Measurements from ENCODE around the gene THADA. TPM values are rescaled to one million over a fixed set of nuclear protein-coding genes. Genes with fewer than 3 reads are reported as not detected.

Gene THADA
- polyA plus RNA-seq, 3 donors = 31.0 to 43.5 (median 34.5) TPM

DNA sequence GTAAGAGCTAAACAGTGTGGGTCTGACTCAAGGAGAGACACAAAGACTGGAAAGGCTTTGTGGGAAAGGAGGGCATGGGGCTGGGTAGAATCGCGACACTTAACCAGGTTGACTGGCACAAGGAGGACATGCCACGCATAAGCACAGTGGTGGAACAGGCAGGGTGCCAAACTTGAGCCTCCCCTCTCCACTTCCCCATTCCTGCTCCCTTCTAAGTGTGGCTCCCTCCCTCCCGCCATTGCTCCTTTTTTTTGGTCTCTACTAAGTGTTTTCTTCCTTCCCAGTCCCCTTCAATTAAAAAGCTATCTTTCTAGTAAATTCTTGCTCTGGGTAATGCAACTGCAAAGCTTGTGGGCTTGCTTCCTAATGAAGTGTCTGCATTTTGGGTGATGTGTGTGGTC, 329.1 kb downstream of the THADA start:
- DNase-seq (ENCODE audit: extremely low read depth in 1 of 11, low read depth in 9 of 11, low spot score in 4 of 11) = no peak

DNA sequence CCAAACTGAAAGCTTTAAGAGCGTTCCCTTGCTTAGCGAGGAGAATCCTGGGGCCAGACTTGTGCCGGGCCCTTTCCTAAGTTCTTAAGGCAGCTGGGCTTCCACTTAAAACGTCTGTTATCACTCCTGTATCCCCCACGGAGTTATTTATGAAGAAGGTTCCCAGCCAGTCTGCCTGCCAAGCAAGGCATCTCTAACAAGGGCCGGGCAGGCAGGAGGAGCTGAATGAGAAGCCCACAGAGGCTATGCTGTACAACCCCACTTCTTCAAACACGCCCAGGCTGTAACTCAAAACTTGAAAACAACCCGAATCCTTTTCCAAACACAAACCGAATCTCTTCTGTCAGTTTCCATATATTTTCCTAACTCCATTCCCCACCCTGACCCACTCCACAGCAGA, 330.4 kb downstream of the THADA start:
- peak in 3 of 11 donors; percentile 33 to 52 (median 34) for DNase-seq (ENCODE audit: extremely low read depth in 1 of 11, low read depth in 9 of 11, low spot score in 4 of 11)

DNA sequence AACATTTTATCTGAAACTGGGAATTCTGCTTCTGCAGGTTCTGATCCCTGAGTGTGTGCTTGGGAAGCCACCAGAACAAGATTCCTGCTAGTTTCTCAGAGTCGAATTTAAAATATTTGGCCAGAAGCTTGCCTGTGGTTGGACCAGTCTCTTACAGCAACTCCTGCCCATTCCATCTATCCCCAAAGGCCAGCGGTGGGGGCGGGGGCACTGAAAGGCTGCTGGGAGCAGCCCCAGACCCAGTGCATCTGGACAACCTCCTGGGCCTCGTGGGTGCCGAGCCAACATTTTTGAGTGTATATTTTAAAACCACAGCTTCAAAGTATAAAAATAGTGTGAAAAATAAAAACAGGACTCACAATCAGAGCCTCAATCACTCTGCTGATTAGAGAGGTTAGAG, 330.8 kb downstream of the THADA start:
- DNase-seq (ENCODE audit: extremely low read depth in 1 of 11, low read depth in 9 of 11, low spot score in 4 of 11) = no peak

DNA sequence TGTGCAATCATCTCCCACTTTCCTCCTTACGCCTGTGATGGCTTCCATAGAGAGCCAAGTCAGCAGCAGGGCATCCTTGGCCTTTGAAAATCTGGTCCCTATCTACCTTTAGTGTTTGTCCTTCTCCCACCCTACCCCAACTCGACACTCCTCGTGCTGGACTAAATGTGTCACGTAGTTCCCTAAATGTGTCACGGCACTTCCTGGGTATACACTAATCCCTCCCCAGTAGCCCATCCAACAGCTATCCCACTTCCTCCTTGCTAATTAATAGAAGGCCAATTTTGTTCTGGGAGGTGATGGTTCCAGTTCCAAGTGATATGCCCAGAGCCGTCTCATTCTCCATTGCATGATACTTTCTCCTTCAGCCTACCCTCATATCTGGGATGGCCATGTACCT, 332.9 kb downstream of the THADA start:
- DNase-seq (ENCODE audit: extremely low read depth in 1 of 11, low read depth in 9 of 11, low spot score in 4 of 11) = no peak

DNA sequence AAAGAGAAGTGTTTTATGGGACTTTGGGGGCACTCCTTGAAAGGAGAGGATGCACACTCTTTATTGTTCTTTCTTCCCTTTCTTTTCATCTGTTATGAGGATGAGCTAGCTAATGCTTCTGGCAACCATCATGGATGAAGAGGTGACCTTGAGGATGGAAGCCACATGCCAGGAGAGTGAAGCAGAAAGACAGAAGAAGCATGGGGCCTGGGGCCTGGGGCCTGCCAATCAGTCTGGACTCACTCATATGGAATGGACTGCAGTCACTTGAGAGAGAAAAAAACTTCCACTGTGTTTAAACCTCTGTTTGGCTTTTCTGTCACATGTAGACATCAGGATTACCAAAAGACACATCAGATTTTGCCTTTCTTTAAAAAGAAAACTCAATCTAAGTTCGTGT, 333.6 kb downstream of the THADA start:
- DNase-seq (ENCODE audit: extremely low read depth in 1 of 11, low read depth in 9 of 11, low spot score in 4 of 11) = no peak

- no peak for DNase-seq (ENCODE audit: extremely low read depth in 1 of 11, low read depth in 9 of 11, low spot score in 4 of 11)
These were observed 336.3 kb downstream of the THADA start for GRCh38 chr2:43259512-43259911.

GRCh38 chr2:43258547-43259156, 337.2 kb downstream of the THADA start:
- DNase-seq (ENCODE audit: extremely low read depth in 1 of 11, low read depth in 9 of 11, low spot score in 4 of 11) = no peak

DNA sequence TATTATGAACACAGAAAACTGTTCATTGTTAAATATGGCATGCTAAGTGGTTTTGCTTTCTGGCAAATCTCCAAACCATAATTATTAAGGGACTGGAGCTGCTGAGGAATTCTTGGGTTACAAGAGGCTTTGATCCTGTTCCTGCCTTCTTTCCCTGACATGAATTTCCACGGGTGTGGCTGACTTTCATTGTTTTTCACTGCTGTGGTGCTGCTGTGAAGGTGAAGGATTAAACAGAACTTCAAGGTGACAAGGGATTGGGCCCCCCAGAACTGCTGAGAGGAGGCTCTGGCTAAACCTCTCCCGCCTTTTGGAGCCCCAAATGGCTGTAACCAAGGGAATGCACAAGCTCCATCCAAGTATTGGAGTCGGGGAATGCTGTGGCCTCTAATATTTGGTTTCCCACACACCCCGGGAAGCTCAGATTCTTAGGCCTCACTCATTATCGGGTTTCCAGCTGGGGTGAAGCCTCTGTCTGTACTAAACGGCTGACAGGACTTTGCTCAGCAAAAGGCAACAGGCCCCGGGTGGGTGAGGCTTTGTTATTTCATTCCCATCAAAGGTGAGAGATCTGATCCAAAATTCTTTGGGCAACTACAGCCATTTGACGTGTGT, 340.4 kb downstream of the THADA start:
- no peak for DNase-seq (ENCODE audit: extremely low read depth in 1 of 11, low read depth in 9 of 11, low spot score in 4 of 11)

GRCh38 chr2:43254331-43254730, 341.5 kb downstream of the THADA start:
- DNase-seq (ENCODE audit: extremely low read depth in 1 of 11, low read depth in 9 of 11, low spot score in 4 of 11) = no peak

DNA sequence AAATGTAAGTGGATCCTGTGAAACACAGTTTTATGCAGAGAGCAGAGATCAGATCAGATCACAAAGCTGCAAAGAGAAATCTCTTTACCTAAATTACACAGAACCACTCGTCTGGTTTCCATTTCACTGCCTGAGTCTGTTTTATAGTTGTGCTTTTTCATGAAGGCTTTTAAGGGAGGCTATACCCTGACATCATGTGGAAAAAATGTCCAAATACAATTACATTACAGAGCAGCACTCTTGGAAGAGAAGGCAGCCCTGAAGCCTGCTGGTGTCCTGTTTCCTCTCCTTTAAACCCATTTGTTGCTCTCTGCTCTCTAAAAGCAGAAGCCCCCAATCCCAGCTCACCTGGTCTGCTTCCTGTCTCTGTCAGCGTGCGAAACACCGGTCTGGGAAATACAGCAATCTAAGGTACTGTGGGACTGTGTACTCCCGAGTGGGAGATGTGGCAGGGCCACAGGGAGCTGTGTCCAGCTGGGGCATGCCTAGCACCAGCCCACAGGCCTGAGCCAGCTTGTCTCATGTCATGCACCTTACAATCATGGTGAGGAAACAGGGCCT, 344.6 kb downstream of the THADA start:
- peak in 7 of 11 donors; percentile 49 to 84 (median 63) for DNase-seq (ENCODE audit: extremely low read depth in 1 of 11, low read depth in 9 of 11, low spot score in 4 of 11)

GRCh38 chr2:43250015-43250414, 345.8 kb downstream of the THADA start:
- no peak for DNase-seq (ENCODE audit: extremely low read depth in 1 of 11, low read depth in 9 of 11, low spot score in 4 of 11)

GRCh38 chr2:43248621-43249020, 347.2 kb downstream of the THADA start:
- DNase-seq (ENCODE audit: extremely low read depth in 1 of 11, low read depth in 9 of 11, low spot score in 4 of 11) = no peak

DNA sequence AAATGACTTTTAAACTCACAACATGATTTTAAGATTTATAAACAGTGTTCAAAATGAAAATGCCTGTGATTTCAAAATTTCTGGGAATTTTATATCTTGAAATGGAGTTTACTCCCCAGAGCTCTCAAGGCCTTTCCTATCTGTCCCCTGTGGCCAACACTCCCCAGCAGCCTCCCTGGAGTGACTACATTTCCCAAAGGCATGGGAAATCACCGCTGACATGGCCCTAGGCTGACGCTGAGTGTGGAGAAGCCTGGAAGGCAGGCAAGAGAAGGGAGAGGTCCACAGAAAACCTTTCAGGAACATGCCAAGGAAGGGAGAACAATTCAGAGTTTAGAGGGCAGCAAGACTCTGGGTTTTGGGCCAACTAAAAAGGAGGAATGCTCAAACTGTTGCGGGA, 349.2 kb downstream of the THADA start:
- no peak for DNase-seq (ENCODE audit: extremely low read depth in 1 of 11, low read depth in 9 of 11, low spot score in 4 of 11)

GRCh38 chr2:43241558-43241957, 354.3 kb downstream of the THADA start:
- no peak for DNase-seq (ENCODE audit: extremely low read depth in 1 of 11, low read depth in 9 of 11, low spot score in 4 of 11)

GRCh38 chr2:43240766-43241150, 355.1 kb downstream of the THADA start:
- DNase-seq (ENCODE audit: extremely low read depth in 1 of 11, low read depth in 9 of 11, low spot score in 4 of 11) = no peak

GRCh38 chr2:43239981-43240765, 355.7 kb downstream of the THADA start:
- DNase-seq (ENCODE audit: extremely low read depth in 1 of 11, low read depth in 9 of 11, low spot score in 4 of 11) = no peak

- DNase-seq (ENCODE audit: extremely low read depth in 1 of 11, low read depth in 9 of 11, low spot score in 4 of 11) = no peak
These were observed 357.0 kb downstream of the THADA start for GRCh38 chr2:43238813-43239212.

DNA sequence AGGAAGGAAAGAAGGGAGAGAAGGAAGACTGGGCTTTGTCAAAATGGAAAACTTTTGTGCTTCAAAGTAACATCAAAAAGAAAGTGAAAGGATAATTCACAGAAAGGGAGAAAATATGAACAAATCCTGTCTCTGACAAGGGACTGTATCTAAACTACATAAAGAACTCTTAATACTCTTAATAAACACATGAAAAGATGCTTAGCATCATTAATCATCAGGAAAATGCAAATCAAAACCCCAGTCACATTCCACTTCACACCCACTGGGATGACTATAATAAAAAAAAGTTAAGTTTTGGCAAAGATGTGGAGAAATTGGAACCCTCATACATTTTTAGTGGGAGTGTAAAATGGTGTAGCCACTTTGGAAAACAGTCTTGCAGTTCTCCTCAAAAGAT, 357.7 kb downstream of the THADA start:
- DNase-seq (ENCODE audit: extremely low read depth in 1 of 11, low read depth in 9 of 11, low spot score in 4 of 11) = no peak

DNA sequence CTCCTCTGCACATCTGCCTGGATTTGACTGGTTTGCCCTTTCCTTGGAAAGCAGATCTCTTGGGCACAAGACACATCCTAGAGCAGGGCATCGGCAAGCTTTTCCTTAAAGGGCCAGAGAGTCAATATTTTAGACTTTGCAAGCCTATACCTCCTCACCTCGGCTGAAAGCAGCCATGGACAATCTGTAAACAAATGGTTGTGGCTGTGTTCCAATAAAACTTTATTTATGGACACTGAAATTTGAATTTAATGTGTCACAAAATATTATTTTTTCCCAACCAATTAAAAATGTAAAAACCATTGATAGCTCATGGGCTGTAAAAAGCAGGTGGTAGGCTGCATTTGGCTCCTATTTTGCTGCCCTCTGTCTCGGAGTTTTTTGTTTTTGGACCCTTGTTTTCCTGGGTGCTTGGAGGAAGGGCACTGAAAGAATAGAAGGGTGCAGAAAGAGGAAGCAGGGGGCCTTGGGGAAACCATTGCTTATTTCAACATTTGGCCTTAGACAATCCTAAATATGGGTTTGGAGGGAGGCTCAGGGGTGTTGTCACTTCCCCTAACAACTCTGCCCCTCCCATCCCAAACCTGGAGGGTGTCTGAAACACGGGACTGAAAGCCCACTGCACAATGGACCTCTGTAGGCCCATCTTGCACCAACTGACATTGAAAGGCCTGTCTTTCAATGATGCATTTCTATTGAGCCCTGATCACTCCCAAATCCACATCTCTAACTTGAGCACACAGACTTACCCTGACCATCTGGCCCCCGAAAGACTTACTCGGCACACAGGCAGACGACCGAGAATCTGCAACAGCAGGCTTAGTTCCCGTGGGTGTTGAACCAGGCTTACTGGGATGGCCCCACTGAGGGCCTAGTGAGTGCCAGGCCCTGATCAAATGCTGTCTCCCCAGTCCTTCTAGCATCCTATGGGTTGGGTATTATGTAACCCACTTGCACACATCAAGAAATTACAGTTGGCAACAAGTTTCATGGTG, 362.3 kb downstream of the THADA start:
- DNase-seq (ENCODE audit: extremely low read depth in 1 of 11, low read depth in 9 of 11, low spot score in 4 of 11) = no peak

Data from renal cortex interstitium (tissue), 11 donors.